ENCODE results near the gene NSMCE4A.
"Not testable (repeated sequence)": the region's sequence is repeated elsewhere in the genome, so short reads cannot be mapped to it uniquely, and the experiment has no call there.

NSMCE4A gene, protein sequence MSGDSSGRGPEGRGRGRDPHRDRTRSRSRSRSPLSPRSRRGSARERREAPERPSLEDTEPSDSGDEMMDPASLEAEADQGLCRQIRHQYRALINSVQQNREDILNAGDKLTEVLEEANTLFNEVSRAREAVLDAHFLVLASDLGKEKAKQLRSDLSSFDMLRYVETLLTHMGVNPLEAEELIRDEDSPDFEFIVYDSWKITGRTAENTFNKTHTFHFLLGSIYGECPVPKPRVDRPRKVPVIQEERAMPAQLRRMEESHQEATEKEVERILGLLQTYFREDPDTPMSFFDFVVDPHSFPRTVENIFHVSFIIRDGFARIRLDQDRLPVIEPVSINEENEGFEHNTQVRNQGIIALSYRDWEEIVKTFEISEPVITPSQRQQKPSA

GRCh38 chr10:121974535-121975294 is at the start of gene NSMCE4A:
Gene NSMCE4A (minus strand): TSS chr10:121975217. CDS start chr10:121975165, 52 bp downstream.
- peak; percentile 69 to 76 for DNase-seq

DNA sequence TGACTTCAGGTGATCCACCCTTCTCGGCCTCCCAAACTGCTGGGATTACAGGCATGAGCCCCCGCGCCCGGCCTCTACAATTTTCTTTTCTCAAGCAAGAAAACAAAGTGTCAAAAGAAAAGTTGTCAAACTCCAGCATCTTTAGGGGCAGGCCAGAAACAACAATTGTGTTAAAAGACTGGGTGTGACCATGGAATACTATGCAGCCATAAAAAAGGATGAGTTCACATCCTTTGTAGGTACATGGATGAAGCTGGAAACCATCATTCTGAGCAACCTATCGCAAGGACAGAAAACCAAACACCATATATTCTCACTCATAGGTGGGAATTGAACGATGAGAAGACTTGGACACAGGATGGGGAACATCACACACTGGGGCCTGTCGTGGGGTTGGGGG is 48.2 kb upstream of the NSMCE4A start:
- DNase-seq: not testable (repeated sequence)

- no peak for DNase-seq
Measured at GRCh38 chr10:122022276-122022675, 47.3 kb upstream of the NSMCE4A start.

DNA sequence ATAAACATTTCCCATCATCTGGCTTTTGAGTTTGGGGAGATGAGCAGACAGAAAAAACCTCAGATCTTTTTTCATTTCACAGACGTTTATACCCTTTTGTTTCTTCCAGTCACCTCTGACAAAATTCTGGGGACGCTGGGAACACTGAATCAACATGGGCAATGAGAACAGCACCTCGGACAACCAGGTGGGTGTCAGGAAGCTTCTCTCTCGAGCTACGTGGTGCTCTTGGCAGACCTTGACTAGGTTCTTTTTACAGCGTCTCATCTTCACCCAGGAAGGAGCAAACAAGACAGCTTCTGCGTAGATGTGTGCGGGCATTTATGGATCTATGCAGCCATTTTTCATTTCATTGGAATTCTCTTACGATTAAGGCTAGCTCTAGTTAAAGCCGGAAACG is 46.8 kb upstream of the NSMCE4A start:
- DNase-seq: no peak

GRCh38 chr10:122021379-122021778 is 46.4 kb upstream of the NSMCE4A start:
- no peak for DNase-seq

GRCh38 chr10:122020226-122020625 is 45.2 kb upstream of the NSMCE4A start:
- DNase-seq: no peak

DNA sequence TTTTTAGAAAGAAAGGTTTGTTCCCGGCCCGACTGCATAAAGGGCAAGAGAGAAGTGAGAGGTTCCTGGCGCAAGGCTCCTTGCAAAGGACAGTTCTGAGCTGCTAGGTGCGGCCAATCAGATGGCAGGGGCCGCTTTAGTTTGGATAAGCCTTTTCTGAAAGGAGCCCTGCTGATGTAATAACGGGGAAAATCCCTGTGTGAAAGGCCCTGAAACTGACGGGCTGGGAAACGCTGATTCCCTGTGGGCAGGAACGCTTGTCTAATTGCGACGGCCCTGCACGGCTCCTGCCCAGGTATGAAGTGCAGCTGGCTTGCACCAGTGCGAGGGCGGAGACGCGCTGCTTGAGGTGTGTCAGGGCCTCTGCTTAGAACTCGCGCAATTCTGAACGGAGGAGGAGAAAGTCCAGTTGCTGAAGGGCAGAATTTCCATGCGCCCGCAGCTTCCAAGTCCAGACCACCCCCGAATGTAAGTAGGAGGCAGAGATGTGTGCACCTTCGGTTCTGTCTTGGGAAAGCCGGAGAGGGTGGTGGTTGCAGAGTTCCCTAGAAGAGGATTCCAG is 44.5 kb upstream of the NSMCE4A start:
- DNase-seq: no peak

DNA sequence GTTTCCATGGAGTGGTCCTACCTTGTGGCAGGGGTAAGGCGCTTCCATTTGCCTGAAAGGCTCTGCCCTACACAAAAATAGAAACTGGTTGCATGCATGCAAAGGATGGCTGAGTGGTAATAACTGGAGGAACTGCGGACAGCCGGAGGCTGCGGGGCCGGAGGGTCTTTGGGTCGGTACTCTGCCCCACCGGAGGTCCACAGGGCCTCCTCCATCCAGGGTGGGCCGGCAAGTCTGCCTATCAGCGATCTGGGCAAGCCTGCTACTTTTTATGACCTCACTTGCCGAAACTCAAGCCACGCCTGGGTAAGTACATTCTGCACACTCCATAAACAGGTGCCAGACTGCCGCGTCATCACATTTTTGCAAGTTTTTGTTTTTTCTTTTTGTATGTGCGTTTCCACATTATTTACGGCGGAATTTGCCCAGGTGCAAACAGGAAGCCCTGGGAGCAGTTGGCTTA is 44.0 kb upstream of the NSMCE4A start:
- DNase-seq: no peak

GRCh38 chr10:122018491-122018890 is 43.5 kb upstream of the NSMCE4A start:
- DNase-seq: no peak

- not testable (repeated sequence) for DNase-seq
Measured at GRCh38 chr10:122017926-122018325, 42.9 kb upstream of the NSMCE4A start.

DNA sequence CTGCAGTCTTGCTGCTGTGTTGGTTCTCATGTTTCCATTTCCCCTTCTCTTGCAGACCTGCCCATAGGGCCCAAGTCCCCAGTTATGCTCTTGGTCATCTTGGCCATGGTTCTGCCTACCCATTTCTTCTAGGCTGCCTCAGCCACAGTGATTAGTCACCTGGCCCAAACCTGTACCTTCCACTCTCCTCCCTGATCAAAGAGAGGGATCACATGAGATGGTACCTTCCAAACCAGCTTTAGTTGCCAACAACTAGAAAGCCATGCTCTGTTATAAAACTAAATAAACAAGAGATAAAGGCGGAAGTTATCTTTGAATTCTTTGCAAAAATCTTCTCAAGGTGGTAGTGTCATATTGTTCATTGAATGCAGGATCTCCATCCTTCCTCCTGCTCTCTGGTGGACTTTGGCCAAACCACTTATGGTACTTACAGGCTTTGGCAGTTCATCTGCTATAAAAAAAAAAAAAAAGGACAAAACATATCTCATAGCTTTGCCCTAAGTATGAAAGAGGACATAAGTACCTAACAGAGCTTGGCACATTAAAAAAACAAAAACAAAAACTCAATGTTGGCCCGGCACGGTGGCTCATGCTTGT is 39.7 kb upstream of the NSMCE4A start:
- DNase-seq: no peak

- no peak for DNase-seq
Measured at GRCh38 chr10:122013311-122013780, 38.3 kb upstream of the NSMCE4A start.

DNA sequence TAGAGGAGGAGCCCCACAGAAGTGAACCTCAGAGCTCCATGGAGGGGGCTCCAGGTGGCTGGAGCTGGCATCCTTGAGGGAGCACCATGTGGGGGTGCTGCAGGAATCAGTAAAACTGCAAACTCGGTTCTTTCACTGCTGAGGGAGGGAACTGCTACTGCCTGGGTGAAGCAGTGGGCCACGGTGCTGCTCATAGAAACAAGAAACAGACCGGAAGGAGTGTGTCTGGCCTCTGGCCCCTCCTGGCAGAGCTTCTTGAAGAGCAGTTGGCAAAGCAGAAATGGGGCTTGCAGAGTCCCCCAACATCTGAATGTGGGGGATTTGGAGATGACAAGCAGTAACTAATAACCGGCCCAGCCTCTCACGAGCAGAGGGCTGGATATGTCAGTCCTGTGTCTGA is 37.7 kb upstream of the NSMCE4A start:
- no peak for DNase-seq

DNA sequence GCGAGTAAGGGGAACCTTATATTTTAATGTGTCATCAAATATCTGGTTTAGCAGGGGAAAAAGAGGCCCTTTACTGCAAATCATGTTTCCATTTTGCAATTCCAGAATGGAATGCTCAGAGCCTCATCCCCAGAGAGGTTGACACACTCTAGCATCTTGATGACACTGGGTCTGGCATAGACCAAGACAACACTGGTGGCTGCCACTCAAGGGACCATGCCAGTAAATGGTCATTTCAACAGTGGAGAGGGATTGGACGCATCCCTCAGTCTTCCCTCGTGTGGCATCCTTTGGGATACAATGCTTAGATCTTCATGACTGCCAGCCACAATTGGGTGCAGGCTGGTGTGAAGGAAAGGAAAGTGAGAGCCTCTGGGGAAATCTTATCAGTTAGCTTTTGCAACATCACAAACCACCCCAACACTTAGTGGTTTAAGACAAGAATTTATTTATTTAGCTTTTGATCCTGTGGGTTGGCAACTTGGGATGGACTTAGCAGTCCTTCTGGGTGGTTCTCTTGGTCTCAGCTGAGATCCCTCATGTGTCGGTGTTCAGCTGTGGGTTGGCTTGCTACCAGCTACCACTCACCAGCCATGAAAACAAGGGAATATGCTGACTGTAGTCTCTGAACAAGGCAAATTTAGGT is 35.5 kb upstream of the NSMCE4A start:
- no peak for DNase-seq

DNA sequence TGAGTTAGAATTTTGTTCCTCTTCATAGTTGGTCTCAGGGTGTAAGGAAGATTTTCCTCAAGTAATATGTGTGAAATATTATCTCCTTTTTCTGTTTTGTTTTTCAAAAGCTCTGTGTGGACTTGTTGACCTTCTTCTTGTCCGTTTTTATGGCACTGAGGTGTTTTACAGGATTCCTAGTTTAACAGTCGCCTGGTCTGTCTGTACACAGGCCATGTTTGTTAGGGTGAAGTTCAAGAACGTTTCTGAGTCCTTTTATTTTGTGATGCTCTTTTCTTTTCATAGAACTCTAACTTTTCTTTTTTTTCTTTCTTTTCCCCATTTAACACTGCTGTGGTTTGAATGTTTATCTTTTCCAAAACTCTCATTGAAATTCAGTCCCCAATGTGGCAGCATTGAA is 32.4 kb upstream of the NSMCE4A start:
- DNase-seq: no peak

DNA sequence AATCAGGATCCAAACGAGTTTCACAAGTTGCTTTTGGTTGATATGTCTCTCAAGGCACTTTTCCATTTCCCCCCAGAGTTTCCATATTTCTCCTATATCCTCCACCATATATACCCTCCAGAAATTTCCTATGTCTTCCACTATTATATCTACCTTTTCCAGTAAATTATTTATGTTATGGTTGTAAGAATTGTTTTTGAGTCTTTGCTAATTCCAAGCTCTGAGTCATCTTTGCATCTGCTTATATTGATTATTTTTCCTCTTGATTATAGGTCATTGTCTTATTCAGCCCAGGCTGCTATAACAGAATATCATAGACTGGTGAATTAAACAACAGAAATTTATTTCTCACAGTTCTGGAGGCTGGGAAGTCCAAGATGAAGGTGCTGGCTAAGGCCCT is 26.7 kb upstream of the NSMCE4A start:
- no peak for DNase-seq

DNA sequence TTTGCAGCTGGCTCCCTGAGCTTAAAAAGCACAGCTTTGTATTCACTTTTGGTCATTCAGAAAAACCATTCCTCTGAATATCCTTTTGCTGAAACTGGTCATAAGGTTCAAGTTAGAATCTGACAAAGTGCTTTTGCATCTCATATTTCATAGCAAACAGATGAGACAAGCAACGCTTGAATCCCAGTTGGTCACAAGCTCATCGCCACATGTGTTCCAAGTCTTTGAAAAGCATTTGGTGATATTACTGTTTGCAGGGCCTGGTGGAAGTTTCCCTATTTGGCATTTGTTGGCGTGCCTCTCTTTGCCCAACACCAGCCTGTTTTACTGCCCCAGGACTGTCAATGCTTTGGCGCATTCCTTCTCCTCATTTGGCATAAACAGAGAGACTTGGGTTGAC is 24.3 kb upstream of the NSMCE4A start:
- no peak for DNase-seq

DNA sequence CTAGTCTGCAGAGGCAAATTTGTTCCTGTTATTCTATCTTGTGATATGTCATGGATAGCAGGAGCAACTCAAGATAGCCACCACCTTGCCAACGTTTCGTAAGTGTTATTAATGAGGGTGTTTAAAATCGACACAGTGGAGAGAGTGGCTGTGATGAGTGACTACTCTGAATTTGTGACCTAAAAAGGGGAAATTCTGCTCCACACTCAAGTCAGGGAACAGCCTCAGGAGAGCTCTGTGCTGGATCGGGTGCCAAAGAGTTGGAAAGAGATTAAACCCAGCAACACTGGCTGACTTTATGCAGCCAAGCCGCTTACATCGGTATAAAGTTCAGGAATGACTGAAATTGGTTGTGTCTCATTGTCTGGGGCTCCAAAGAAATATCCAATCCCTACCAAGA is 23.4 kb upstream of the NSMCE4A start:
- DNase-seq: no peak

DNA sequence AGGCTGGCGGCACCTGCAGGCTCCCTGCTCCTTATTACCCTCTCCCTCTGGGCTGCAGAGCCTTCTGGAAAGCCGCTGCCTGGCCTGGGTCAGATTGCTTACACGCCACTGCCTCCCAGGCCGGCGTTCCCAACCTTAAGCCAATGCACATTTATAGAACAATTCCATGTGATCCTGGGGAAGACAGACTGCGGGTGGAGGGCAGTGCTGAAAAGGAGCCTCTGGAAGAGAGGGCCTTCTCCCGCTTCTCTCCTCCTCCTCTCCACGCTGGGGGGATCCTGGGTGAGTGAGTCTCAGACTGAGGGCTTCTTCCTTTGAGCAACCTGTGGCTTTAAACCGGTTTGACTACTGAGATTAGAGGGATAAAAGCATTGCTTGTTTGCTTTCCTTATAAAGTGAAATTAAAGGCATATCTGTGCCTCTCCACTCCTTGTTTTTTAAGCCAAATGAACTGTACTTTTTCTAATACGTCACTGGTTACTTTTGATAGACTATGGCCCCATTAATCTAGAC is 19.5 kb upstream of the NSMCE4A start:
- no peak for DNase-seq

- DNase-seq: not testable (repeated sequence)
Measured at GRCh38 chr10:121991727-121992126, 16.7 kb upstream of the NSMCE4A start.

- no peak for DNase-seq
Measured at GRCh38 chr10:121990015-121990677, 15.1 kb upstream of the NSMCE4A start.
